Stimulated activated CD8-positive, alpha-beta memory T cell treated with anti-CD3 and anti-CD28 coated beads, Interleukin-12 subunit alpha, Interleukin-12 subunit beta, amount 100 ng/mL, for 4 hours (primary cell): ENCODE results near the gene RPS16.

Source experiments
- DNase-seq: peaks from one replicate; pipeline ENCODE4 v3.0.0-alpha.2; 2020; ENCODE audit warnings: low read depth

Gene RPS16

GRCh38 chr19:39407660-39408391 is 27.9 kb downstream of the RPS16 start:
- DNase-seq, result peak; percentile 28

- DNase-seq, result no peak
Observed at GRCh38 chr19:39407410-39407659, 28.4 kb downstream of the RPS16 start.

DNA sequence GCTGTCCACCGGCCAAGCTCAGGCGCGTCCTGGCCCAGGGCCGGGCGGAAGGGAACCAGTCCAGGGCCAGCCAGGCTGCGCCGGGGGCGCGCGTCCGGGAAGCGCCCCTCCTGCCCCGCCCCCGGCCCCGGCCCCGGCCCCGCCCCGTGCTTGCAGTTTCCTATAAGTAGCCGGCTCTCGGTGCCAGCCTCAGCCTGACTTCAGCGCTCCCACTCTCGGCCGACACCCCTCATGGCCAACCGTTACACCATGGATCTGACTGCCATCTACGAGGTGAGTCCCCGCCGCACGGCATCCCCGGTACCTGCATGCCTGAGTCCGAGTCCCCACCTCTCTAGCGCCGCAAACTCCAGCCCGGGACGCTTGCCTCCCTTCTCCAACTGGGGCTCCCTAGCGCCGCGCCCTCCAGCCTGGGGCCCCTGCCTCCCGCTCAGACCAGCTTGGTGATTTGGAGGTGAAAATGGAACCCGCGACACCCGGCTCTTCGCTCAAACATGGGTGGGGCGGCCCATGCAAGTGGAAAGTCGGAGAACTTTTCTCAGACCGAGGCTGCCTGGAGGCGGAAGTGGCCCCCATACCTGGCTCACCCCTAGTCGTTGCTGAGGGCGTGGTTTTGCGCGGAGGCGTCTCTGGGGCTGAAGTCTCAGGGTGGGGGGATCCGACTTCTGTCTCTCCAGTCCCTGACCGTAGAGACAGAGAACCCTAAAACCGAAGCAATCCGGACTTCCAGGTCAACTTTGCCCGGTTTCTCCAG is 28.9 kb downstream of the RPS16 start, which contains the start of gene ZFP36:
Gene ZFP36, plus strand, starts transcription at position 192 of the 754 bp plus-strand sequence. Its CDS starts 58 bp downstream, at position 250.
- DNase-seq, result peak; percentile 83

- DNase-seq, result peak; percentile 80
Observed at GRCh38 chr19:39405958-39406655, 29.6 kb downstream of the RPS16 start.

DNA sequence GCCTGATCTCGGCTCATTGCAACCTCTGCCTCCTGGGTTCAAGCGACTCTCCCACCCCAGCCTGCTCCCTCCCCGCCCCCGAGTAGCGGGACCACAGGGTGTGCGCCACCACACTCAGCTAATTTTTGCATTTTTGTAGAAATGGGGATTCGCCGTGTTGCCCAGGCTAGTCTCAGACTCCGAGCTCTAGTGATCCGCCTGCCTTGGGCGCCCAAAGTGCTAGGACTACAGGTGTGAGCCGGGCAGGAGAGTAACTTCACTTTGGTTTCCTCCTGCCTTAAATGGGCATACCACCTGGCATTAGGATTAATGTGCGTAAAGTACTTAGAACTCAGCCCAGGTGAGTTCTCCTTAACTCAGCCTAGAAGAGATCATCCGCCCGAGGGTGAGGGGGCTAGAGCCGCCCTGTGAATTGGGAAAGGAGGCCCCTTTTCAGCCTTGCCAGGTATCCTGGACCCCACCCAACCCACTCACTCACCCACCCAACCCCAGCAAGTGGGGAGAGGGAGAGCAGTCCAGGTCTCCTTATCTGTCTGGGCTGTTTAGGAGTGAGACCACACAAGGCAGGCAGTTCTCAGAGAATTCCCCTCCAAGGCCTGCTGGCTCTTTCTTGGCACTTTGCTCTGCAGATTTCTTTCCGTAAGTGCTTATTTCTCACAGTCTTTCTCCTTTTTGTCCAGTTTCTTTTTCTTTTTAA is 30.3 kb downstream of the RPS16 start:
- DNase-seq, result no peak

DNA sequence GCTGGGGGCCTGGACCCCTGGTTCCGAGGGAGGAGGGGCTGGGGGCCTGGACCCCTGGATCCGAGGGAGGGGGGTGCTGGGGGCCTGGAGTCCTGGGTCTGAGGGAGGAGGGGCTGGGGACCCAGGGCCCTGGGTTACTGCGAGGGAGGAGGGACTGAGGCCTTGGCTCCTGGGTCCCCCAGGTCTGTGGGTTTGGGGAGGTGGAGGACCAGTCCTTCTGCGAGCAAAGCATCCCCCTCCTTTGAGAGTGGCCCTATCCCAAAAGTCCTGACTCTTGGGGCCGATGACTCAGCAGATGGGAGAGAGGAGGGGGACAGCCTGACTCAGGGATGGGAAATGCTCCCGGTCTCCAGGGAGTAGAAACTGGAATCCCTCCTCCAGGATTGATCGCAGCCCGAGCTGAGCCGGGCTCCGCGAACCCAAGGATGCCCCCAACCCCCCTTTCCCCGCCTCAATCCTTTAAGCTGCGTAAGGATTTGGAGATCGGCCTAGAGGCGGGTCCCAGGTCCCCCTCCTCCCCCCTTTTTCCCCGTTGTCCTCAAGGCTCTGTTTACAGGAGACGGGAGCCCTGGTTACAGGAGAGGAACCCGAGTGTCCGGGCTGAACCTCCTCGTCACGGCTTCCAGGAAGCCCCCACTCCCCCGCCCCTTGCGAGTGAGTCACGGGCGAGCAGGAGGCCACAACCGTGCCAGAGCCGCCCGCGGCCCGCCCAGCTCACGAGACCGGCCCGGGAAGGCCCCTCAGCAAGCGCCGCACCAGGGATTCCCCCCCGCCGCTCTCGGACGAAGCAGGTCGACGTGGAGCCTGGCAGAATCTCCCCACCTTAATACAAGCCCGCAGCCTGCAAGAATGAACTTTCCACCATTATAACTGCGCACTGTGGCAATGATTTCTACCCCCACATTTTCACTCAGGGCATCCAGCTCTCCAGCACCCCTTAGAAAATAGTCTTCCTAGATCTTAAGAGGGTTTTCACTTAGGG is 32.1 kb downstream of the RPS16 start:
- DNase-seq, result peak; percentile 97

- peak; percentile 76 for DNase-seq
Observed at GRCh38 chr19:39402346-39403300, 33.1 kb downstream of the RPS16 start.

DNA sequence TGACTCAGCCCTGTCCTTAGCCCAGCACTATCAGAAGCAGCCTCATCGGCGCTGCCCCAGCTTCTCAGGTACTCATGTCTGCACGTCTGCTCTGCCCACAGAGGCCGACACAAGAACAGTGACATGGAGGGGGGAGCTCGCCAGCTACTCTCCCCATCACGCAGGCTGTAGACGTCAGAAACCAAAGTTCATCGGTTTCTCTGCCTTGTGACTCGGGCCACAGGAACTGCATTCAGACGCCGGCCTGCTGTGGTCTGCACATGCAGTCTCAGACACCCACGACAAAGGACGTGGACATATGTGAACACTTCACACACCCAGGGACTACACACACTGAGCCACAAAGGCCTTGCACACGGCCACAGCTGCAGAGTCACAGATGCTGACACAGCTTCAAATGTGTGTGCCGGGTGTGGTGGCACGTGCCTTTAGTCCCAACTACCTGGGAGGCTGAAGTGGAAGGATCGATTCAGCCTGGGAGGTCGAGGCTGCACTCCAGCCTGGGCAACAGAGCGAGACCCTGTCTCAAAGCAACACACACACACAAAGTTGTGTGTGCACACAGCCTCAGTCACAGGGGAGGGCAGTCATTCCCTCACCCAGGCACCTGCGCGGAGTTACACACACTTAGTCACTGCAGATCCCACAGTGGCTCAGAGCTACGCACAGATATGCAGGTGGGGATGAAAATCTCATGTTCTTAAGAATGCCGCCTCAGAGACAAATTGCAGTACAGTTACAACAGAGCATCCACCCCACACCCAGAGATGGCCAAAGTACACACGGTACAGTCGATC is 34.0 kb downstream of the RPS16 start:
- peak; percentile 71 for DNase-seq

DNA sequence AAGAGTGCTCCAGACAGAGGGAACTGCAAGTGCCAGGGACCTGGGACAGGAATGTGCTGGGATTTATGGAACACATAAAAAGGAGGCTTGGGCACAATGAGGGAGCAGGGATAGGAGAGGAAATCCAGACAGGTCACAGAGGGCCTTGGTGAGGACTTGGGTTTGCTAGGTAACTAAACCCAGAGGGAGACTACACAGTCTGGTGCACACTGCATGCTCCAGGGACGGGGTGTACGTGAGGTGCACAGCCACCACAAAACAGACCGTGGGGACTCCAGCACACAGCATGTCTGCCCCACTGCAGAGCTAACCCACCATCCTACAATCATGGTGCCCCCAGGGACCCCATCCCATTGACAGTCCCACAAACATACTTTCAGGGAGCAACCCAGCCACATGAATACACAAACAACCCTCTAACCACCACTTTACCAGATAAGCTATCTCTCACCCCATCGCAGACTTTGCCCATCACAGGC is 34.6 kb downstream of the RPS16 start:
- DNase-seq, result no peak

DNA sequence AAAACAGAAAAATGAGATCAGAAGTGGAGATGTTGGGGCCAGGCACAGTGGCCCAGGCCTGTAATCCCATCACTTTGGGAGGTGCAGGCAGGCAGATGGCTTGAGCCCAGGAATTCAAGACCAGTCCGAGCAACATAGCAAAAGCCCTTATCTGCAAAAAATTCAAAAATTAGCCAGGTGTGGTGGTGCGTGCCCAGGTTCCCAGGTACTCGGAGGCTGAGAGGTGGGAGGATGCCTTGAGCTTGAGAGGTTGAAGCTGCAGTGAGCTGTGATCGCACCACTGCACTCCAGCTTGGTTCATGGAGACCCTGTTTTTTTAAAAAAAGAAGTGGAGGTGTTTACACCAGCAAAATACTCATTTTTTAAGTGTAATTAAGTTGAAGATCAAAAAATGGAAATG is 35.7 kb downstream of the RPS16 start:
- no peak for DNase-seq

- DNase-seq, result no peak
Observed at GRCh38 chr19:39399668-39400050, 36.1 kb downstream of the RPS16 start.

DNA sequence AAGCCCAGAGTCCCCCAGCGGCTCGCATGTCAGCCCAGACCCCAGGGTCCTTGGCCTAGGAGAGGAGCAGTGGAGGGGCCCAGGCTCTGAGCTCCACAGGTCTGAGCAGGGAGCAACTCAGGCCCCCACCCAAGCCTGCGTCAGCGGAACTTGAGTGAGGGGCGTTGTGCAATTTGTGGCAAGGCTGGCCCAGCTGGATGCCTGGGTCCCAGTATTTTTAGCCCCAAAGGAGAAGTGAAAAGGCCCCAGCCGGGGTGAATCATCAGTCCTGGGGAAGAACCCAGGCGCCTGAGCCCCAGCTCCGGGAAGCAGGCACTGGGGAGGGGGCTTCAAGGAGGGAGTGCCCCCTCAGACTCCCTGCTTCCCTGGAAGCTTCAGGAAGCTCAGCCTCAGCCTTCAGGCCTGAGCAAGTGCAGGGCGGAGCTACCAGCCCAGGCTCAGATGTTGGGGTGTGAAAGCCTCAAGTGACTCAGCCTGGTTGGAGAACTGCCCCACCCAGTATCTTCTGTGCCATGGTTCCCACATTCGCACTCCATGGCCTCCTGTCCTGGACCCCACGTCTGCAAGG is 37.4 kb downstream of the RPS16 start:
- peak; percentile 43 for DNase-seq

DNA sequence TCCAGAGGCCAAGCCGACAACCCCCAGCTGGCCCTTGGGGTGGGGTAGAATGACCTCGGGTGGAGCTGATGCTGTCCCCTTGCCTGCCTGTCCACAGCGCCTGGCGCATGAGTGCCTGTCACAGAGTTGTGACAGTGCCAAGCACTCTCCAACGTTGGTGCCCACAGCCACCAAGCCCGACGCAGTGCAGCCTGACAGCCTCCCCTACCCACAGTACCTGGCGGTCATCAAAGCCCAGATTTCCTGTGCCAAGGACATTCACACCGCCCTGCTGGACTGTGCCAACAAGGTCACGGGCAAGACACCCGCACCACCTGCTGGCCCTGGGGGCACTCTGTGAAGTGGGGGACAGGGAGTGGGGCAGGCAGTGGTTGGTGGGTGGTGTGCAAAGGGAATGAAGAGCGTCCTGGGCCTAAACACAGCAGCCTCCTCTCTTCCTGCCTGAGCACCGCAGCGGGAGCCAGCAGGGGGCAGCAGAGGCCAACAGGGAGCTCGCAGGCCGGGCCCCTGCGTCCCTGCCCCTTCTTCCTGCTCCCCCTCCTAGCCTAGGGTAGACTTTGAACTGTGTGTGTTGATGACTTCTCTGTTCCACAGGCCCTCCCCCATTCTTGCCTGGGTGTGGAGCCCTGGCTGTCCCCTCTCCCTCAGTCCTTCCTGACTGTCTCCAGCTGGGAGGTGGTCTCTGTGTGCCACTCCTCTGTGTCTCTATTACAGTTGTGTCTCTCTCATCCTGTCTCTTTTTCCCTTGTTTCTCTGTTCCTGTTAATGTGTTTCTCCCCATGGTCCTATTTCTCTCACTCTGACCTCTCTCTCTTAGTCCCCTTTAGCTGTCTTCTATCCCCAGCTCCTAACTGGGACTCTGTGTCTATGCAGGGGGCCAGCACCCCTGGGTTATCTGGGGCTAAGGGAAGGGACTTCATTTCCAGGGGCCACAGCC is 38.1 kb downstream of the RPS16 start:
- peak; percentile 85 for DNase-seq

DNA sequence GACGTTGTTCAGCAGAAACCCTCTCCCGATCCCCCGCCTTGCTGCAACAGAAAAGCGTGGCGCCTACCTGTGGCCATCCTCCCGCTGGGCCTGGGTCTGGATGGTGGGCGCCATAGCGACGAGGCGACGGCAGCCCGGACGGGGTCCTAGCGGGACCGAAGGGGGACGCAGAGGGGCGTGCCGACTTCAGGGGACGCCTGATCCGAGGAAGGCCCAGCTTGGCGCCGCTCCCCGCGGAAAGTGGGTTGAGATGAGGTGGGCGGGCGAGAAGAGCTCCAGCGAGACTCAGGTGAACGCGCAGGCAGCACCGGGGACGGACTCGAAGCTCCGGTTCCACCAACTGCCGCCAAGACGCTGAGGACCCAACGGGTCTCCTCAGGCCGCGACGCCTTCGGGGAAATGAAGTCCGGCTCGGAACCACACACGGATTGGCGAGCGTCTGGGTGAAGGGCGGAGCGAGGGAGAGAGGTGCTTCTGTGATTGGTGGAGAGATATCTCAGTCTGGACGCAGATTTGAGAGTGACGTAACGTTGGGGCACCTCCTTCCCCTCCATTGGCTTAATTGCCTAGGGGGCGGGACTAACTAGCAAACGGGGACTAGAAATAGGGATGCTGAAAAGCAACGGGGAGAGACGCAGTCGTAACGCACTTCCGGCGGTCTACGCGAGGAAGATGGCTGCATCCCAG is 44.9 kb downstream of the RPS16 start, which contains the start of the genes MED29 and PAF1:
Gene MED29, plus strand, starts transcription at position 628 of the 687 bp plus-strand sequence. Its CDS starts 45 bp downstream, at position 673.
Gene PAF1, minus strand, starts transcription at position 356 of the 687 bp plus-strand sequence. Its CDS starts 242 bp downstream, at position 114.
- DNase-seq, result peak; percentile 88

- no peak for DNase-seq
Observed at GRCh38 chr19:39390451-39390750, 45.3 kb downstream of the RPS16 start.

- DNase-seq, result no peak
Observed at GRCh38 chr19:39389631-39390414, 45.9 kb downstream of the RPS16 start.
